H9 (cell line): ENCODE results near the gene TFF2. TPM values are rescaled to one million over a fixed set of nuclear protein-coding genes. Genes with fewer than 3 reads are reported as not detected.

Experiments used
- DNase-seq: peaks from one replicate; pipeline ENCODE4 v3.0.0-alpha.2; 2017
- H2AFZ ChIP-seq: one replicate; pipeline ENCODE4 v1.6.1; 2013; ENCODE audit warnings: mild to moderate bottlenecking, low read length, control low read depth, moderate library complexity
- H2AK5ac ChIP-seq: 2 replicates; pipeline ENCODE4 v1.6.1; 2013; ENCODE audit warnings: low read length, control low read depth, mixed read lengths; ENCODE audit not compliant: insufficient read length
- H2BK120ac ChIP-seq: one replicate; pipeline ENCODE4 v1.6.1; 2013; ENCODE audit warnings: low read depth, mild to moderate bottlenecking, low read length, control low read depth, inconsistent platforms; ENCODE audit not compliant: poor library complexity, severe bottlenecking
- H2BK12ac ChIP-seq: 2 replicates; pipeline ENCODE4 v1.6.1; 2013; ENCODE audit warnings: low read length, control low read depth, mixed read lengths, low read depth; ENCODE audit not compliant: insufficient read length
- H2BK15ac ChIP-seq: 2 replicates; pipeline ENCODE4 v1.6.1; 2013; ENCODE audit warnings: low read depth, low read length, control low read depth
- H2BK20ac ChIP-seq: one replicate; pipeline ENCODE4 v1.6.1; 2013; ENCODE audit warnings: low read depth, mild to moderate bottlenecking, low read length, control low read depth, inconsistent platforms; ENCODE audit not compliant: poor library complexity, severe bottlenecking
- H2BK5ac ChIP-seq: 2 replicates; pipeline ENCODE4 v1.6.1; 2013; ENCODE audit warnings: low read length, control low read depth, mixed read lengths; ENCODE audit not compliant: insufficient read length
- H3K14ac ChIP-seq: 2 replicates; pipeline ENCODE4 v1.6.1; 2013; ENCODE audit warnings: low read length, control low read depth; ENCODE audit not compliant: insufficient read depth
- H3K18ac ChIP-seq: 2 replicates; pipeline ENCODE4 v1.6.1; 2013; ENCODE audit warnings: low read depth, mild to moderate bottlenecking, mixed read lengths, low read length, control low read depth; ENCODE audit not compliant: insufficient read length
- H3K23ac ChIP-seq: 2 replicates; pipeline ENCODE4 v1.6.1; 2013; ENCODE audit warnings: low read length, control low read depth, mixed read lengths, low read depth; ENCODE audit not compliant: insufficient read length
- H3K23me2 ChIP-seq: 2 replicates; pipeline ENCODE4 v1.6.1; 2013; ENCODE audit warnings: low read depth, mild to moderate bottlenecking, mixed read lengths, low read length, control low read depth; ENCODE audit not compliant: insufficient read length, poor library complexity, severe bottlenecking
- H3K27ac ChIP-seq: 2 replicates; pipeline ENCODE4 v1.5.1; 2013; ENCODE audit warnings: low read length, control low read depth, mixed read lengths, low read depth; ENCODE audit not compliant: insufficient read length
- H3K27me3 ChIP-seq: 2 replicates; pipeline ENCODE4 v1.6.1; 2013; ENCODE audit warnings: low read length, control low read depth, inconsistent platforms; ENCODE audit not compliant: insufficient read depth
- H3K4ac ChIP-seq: 2 replicates; pipeline ENCODE4 v1.6.1; 2013; ENCODE audit warnings: low read depth, mild to moderate bottlenecking, control low read depth, inconsistent platforms, low read length, moderate library complexity
- H3K4me1 ChIP-seq: 2 replicates; pipeline ENCODE4 v1.6.1; 2013; ENCODE audit warnings: low read length, control low read depth, inconsistent platforms; ENCODE audit not compliant: insufficient read depth
- H3K4me2 ChIP-seq: 2 replicates; pipeline ENCODE4 v1.6.1; 2013; ENCODE audit warnings: low read length, control low read depth, mixed read lengths; ENCODE audit not compliant: insufficient read length, insufficient read depth
- H3K56ac ChIP-seq: 2 replicates; pipeline ENCODE4 v1.6.1; 2013; ENCODE audit warnings: low read depth, mild to moderate bottlenecking, mixed read lengths, low read length, control low read depth; ENCODE audit not compliant: insufficient read length
- H3K79me1 ChIP-seq: 2 replicates; pipeline ENCODE4 v1.6.1; 2013; ENCODE audit warnings: low read depth, mild to moderate bottlenecking, moderate library complexity, low read length, control low read depth, inconsistent platforms; ENCODE audit not compliant: insufficient read depth, poor library complexity, severe bottlenecking
- H3K79me2 ChIP-seq: 2 replicates; pipeline ENCODE4 v1.6.1; 2013; ENCODE audit warnings: low read length, control low read depth, inconsistent platforms; ENCODE audit not compliant: insufficient read depth
- H3K9ac ChIP-seq: 2 replicates; pipeline ENCODE4 v1.6.1; 2013; ENCODE audit warnings: low read length, control low read depth, mixed read lengths; ENCODE audit not compliant: insufficient read length; ENCODE audit errors: extremely low read depth
- H3K9me3 ChIP-seq: one replicate; pipeline ENCODE4 v1.6.1; 2013; ENCODE audit warnings: low read depth, low read length, inconsistent platforms; ENCODE audit not compliant: control insufficient read depth
- H3T11ph ChIP-seq: one replicate; pipeline ENCODE4 v1.6.1; 2013; ENCODE audit warnings: mild to moderate bottlenecking, low read length, control low read depth, inconsistent platforms
- H4K20me1 ChIP-seq: one replicate; pipeline ENCODE4 v1.6.1; 2013; ENCODE audit not compliant: control insufficient read depth, insufficient read length, insufficient read depth
- H4K5ac ChIP-seq: 2 replicates; pipeline ENCODE4 v1.6.1; 2013; ENCODE audit warnings: low read depth, mild to moderate bottlenecking, mixed read lengths, low read length, control low read depth; ENCODE audit not compliant: insufficient read length
- H4K8ac ChIP-seq: replicated peaks from 2 replicates; pipeline ENCODE4 v1.6.1; 2013; ENCODE audit warnings: low read length, control low read depth, mixed read lengths, low read depth; ENCODE audit not compliant: insufficient read length
- H4K91ac ChIP-seq: 2 replicates; pipeline ENCODE4 v1.6.1; 2013; ENCODE audit warnings: low read depth, mild to moderate bottlenecking, moderate library complexity, mixed read lengths, low read length, control low read depth; ENCODE audit not compliant: insufficient read length
- H3K27ac Mint-ChIP-seq, 3 experiments: 2 replicates in 2 of 3; 3 replicates in 1 of 3; pipeline ENCODE4 v1.8.0; 2020 to 2021; ENCODE audit warnings: mixed read lengths in 3 of 3, mild to moderate bottlenecking in 1 of 3, moderate library complexity in 1 of 3
- H3K27me3 Mint-ChIP-seq: 2 replicates; pipeline ENCODE4 v1.8.0; 2021; ENCODE audit warnings: low read depth, mild to moderate bottlenecking, moderate library complexity, mixed read lengths
- H3K36me3 Mint-ChIP-seq, 3 experiments: 2 replicates in 2 of 3; 3 replicates in 1 of 3; pipeline ENCODE4 v1.8.0; 2020 to 2021; ENCODE audit warnings: low read depth in 3 of 3, mixed read lengths in 3 of 3; ENCODE audit not compliant: insufficient read depth in 1 of 3
- H3K4me1 Mint-ChIP-seq, 2 experiments: 2 replicates each; pipeline ENCODE4 v1.8.0; 2020; ENCODE audit warnings: mixed read lengths in 2 of 2
- H3K4me3 Mint-ChIP-seq, 2 experiments: 2 replicates in 1 of 2; 3 replicates in 1 of 2; pipeline ENCODE4 v1.8.0; 2020 to 2021; ENCODE audit warnings: mild to moderate bottlenecking in 2 of 2, mixed read lengths in 2 of 2, moderate library complexity in 1 of 2
- H3K9me3 Mint-ChIP-seq, 2 experiments: 2 replicates in 1 of 2; 3 replicates in 1 of 2; pipeline ENCODE4 v1.8.0; 2020; ENCODE audit warnings: mild to moderate bottlenecking in 2 of 2, mixed read lengths in 2 of 2, moderate library complexity in 1 of 2
- WGBS: extraction: QIAGEN DNeasy Blood & Tissue Kit; methylation state at CpG from one replicate; pipeline ENCODE4 v1.1.7; 2013; ENCODE audit warnings: missing lambda C conversion rate, low lambda C conversion rate, mixed read lengths; ENCODE audit not compliant: insufficient read length; ENCODE audit errors: extremely low coverage; 5-methylcytosine and 5-hydroxymethylcytosine counted together
- total RNA-seq: library from RNA; stranded (reverse); gene quantifications from 2 replicates; pipeline ENCODE4 v1.2.1, GENCODE V29; 2021
- TF ChIP-seq, protein P1 (sequence below): fragments of 200-600 bp; sonication (generic); conservative IDR thresholded peaks from 3 replicates; pipeline ENCODE4 v1.8.0; 2021; ENCODE audit warnings: antibody characterized with exemption, mild to moderate bottlenecking

TFF2 gene
- total RNA-seq, 1 experiment from 2014 or later: not detected

GRCh38 chr21:42392731-42393442 lies 42.1 kb upstream of the TFF2 start:
- no peak overlapping the region for H3K9ac ChIP-seq
- no peak overlapping the region for H2BK120ac ChIP-seq
- no peak overlapping the region for H2BK12ac ChIP-seq
- no peak overlapping the region for H2AK5ac ChIP-seq
- H3K27me3 Mint-ChIP-seq: peaks cover 22% of the 10 kb centered on the region
- H3K23ac ChIP-seq: no peak overlapping the region
- no peak overlapping the region for H3K27ac ChIP-seq
- H3K36me3 Mint-ChIP-seq: no peaks in the 10 kb centered on the region; a peak in 1 of 7 replicates
- no peak overlapping the region for H3K4me3 Mint-ChIP-seq
- H3K79me2 ChIP-seq: no peaks in the 10 kb centered on the region
- H3K27ac Mint-ChIP-seq: no peak overlapping the region
- peaks cover 6% of the 10 kb centered on the region; the same call in 1 of the 2 replicates for H3K4me1 ChIP-seq
- H4K8ac ChIP-seq: no peak overlapping the region
- H3K27me3 ChIP-seq: no peaks in the 10 kb centered on the region
- no peak overlapping the region for H4K5ac ChIP-seq
- H3K18ac ChIP-seq: no peak overlapping the region
- WGBS: no CpG with 5 or more reads among the region's 17 CpGs
- no peaks in the 10 kb centered on the region for H4K20me1 ChIP-seq
- H3T11ph ChIP-seq: no peak overlapping the region
- H3K4me1 Mint-ChIP-seq: peaks cover 33 to 34% of the 10 kb centered on the region in 2 experiments
- no peaks in the 10 kb centered on the region for H3K9me3 ChIP-seq
- DNase-seq: no peak
- no peak overlapping the region for H3K4ac ChIP-seq
- no peak overlapping the region for H2BK5ac ChIP-seq
- no peak overlapping the region for H2BK15ac ChIP-seq
- no peak overlapping the region for H2AFZ ChIP-seq
- H3K4me2 ChIP-seq: no peak overlapping the region
- H3K56ac ChIP-seq: no peak overlapping the region
- H3K9me3 Mint-ChIP-seq: peaks cover 0 to 5% of the 10 kb centered on the region in 2 experiments; a peak in 1 of 5 replicates
- H3K79me1 ChIP-seq: no peaks in the 10 kb centered on the region
- no peak overlapping the region for H2BK20ac ChIP-seq
- H3K23me2 ChIP-seq: no peaks in the 10 kb centered on the region
- H3K14ac ChIP-seq: no peak overlapping the region
- H4K91ac ChIP-seq: no peak overlapping the region
- TF ChIP-seq, protein P1, sequence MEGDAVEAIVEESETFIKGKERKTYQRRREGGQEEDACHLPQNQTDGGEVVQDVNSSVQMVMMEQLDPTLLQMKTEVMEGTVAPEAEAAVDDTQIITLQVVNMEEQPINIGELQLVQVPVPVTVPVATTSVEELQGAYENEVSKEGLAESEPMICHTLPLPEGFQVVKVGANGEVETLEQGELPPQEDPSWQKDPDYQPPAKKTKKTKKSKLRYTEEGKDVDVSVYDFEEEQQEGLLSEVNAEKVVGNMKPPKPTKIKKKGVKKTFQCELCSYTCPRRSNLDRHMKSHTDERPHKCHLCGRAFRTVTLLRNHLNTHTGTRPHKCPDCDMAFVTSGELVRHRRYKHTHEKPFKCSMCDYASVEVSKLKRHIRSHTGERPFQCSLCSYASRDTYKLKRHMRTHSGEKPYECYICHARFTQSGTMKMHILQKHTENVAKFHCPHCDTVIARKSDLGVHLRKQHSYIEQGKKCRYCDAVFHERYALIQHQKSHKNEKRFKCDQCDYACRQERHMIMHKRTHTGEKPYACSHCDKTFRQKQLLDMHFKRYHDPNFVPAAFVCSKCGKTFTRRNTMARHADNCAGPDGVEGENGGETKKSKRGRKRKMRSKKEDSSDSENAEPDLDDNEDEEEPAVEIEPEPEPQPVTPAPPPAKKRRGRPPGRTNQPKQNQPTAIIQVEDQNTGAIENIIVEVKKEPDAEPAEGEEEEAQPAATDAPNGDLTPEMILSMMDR: no peak
